Measurements from ENCODE around the gene FRMPD4.

The FRMPD4 gene

DNA sequence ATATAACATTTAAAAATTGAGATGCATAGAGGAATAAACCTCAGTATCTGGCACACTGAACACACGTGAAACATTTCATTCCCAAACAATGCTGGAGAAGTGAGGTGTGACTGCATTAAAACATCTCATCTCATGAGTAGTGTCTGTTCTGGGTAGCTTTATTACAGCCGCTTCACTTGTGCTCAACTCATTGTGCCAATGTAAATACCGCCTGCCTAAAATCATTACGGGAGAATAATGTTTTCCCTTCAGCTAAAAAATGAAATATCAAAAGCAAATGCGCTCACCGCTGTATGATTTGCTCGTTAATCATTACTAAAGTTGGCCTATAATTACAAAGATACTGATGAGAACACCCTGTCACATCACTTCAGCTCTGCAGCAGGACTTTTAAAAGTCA, 542.8 kb downstream of the FRMPD4 start:
- no peak for DNase-seq

GRCh38 chrX:12685541-12685940, 547.3 kb downstream of the FRMPD4 start:
- no peak for DNase-seq

GRCh38 chrX:12686331-12686730, 548.1 kb downstream of the FRMPD4 start:
- no peak for DNase-seq

GRCh38 chrX:12690646-12691045, 552.4 kb downstream of the FRMPD4 start:
- no peak for DNase-seq

DNA sequence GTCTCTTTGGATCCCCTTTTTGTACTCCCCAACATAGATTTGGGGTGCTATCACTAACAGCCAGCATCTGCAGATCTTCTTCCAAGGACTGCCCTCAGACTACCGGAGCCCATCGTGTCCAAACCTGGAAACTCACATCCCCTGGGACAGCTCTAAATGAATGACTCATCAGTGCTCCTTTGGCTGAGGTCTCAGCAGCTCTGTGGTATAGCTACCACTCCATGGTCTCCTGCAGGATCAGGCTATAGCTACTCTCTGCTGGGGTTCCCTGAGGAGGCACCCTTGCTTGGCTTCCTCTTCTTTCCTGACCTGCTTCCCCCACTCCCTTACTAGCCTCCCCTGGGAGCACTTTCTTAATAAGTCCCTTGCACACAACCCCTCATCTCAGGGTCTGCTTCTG, 555.5 kb downstream of the FRMPD4 start:
- no peak for DNase-seq

GRCh38 chrX:12700745-12701144, 562.5 kb downstream of the FRMPD4 start:
- DNase-seq: no peak

DNA sequence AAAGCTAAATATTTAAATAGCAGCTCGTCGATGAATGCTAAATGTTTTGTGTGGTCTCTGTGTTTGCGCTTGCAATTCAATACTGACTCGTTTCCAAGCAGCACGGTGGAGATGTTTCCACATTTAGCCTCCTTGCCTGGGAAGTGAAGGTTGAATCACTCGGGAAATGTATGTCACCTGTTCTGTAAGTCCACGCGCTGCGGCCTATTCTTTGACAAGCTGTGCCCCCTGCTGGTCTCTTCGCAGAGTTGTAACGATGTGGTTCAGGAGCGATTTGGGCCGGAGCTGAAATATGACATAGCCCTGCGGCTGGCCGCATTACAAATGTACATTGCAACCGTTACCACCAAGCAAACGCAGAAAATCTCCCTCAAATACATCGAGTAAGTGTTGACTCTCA, 563.4 kb downstream of the FRMPD4 start:
- no peak for DNase-seq

- peak in 1 of 4 experiments; percentile 0 for DNase-seq
These were observed 564.3 kb downstream of the FRMPD4 start for GRCh38 chrX:12702509-12703091.

GRCh38 chrX:12704706-12705105, 566.4 kb downstream of the FRMPD4 start:
- no peak for DNase-seq

DNA sequence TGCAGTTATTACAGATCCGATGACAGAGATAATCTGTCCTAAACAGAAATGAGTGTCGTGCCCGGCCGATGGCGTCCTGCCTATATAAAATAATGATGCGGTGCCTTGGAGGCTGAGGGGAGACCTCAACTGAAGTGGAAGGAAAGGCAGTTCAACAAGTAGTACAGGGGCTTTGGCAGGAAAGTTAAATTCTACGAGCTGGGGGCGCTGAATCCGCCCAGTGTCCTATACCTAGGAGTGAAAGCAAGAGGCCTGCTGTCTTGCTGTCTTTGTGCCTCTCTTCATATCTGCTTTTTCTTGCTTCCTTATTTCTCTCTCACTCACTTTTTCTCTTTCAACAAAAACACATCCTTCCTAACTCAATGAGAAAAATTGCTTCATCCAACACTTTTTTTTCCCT, 570.8 kb downstream of the FRMPD4 start:
- DNase-seq: no peak

DNA sequence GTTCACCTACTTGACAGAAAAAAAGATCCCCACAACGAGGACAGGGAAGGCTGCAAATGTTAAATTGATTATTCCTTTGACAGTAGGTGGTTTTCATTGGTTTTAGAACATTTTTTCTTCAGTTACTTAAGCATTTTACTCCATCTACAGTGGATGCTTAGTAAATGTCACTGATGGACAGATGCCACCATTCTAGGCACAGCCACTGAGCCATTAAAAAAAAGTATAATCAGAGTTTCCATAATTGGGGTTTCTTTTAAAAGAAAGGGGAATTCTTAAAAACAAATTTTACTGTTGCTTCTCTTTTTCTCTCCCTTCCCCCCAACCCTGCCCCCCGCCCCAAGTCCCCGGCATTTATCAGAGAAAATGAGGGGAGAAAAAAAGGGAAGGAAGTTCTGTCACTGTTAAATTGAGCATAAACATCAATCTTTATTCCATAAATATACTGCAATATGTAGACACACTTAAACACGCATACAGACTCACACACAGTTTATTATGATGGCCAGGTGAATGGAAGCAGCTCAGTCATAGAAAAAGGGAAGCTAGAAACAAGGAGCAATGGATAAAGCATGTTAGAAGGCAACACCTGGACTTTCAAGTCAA, 573.3 kb downstream of the FRMPD4 start:
- DNase-seq: no peak

DNA sequence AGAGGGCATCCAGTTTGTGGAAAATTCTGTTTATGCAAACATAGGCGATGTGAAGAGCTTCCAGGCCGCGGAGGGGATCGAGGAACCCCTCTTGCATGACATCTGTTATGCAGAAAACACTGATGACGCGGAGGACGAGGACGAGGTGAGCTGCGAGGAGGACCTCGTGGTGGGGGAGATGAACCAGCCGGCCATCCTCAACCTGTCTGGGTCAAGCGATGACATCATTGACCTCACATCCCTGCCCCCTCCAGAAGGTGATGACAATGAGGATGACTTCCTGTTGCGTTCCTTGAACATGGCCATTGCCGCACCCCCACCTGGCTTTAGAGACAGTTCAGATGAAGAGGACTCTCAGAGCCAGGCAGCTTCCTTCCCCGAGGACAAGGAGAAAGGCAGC, 578.3 kb downstream of the FRMPD4 start:
- DNase-seq: no peak

- DNase-seq: no peak
These were observed 581.6 kb downstream of the FRMPD4 start for GRCh38 chrX:12719837-12720236.

DNA sequence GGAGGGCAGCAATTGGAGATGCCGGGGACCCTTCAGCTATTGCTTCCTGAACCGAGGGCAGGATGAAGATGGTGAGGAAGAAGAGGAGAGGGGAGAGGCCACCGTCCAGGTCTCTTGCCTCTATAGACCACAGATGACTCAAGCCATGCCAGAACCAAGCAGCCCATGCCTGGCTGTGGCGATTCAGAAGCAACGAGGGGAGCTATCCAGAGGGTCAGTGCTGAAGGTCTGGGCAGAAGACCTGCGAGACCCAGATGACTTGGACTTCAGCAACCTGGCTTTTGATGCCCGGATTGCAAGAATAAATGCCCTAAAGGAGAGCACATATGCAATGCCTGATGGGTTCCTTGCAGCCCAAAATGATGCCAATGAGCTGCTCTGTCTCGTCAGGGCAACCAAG, 582.8 kb downstream of the FRMPD4 start:
- no peak for DNase-seq

DNA sequence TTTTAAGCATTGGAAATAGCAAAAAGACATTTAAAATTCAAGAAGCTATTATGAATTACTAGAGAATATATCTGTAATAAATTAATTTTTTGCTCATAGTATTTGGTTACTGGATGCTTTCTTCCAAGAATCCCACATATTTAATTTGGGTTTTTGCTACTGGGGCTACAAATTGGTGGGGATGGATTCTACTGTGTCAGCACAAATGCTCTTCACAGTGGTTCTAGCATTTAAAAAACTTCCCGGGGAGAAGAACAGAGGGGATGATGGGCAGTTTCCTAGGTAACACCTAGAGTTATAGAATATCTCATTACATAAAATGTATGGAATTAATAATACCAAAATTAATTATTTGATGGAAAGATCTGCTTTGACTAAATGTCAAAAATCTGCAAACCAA, 584.0 kb downstream of the FRMPD4 start:
- DNase-seq: no peak

- no peak for DNase-seq
These were observed 603.1 kb downstream of the FRMPD4 start for GRCh38 chrX:12741416-12741815.

GRCh38 chrX:12747433-12747832, 609.2 kb downstream of the FRMPD4 start:
- no peak for DNase-seq

- no peak for DNase-seq
These were observed 613.6 kb downstream of the FRMPD4 start for GRCh38 chrX:12751887-12752286.

- no peak for DNase-seq
These were observed 615.1 kb downstream of the FRMPD4 start for GRCh38 chrX:12753366-12753765.

GRCh38 chrX:12758291-12758690, 620.0 kb downstream of the FRMPD4 start:
- DNase-seq: no peak

DNA sequence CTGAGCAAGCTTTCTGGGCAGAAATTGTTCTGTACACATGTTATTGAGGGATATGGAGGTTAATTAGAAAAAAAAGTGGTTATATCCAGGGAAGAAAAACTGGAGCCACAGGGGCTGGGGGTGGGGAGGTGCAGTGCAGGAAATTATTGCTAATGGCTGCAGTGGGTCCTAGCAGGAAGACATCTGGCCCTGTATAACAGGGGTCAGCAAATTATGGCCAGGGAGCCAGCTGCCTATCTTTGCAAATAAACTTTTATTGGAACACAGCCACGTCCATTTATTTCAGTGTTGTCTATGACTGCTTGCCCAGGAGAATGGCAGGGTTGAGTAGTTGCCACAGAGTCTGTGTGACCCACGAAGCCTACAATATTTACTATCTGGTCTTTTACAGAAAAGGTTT, 629.6 kb downstream of the FRMPD4 start:
- DNase-seq: no peak

DNA sequence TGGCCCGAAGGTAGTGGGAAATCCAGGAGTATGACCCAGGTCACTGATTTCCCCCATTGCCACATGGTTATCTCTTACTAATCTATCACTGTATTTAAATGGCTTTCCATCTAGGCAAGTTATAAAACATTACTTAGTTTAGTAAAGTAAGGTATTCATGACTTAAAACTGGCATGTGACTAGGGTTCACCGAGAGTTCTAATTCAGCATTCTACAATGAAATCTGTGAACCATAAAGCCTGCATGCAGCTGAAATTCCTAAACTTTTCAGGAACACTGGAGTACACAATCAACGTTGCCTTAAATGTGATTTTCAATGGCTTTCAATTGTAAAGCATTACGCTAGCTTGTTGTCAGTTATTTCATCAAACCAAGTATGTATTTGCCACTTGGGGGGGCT, 630.2 kb downstream of the FRMPD4 start:
- no peak for DNase-seq

DNA sequence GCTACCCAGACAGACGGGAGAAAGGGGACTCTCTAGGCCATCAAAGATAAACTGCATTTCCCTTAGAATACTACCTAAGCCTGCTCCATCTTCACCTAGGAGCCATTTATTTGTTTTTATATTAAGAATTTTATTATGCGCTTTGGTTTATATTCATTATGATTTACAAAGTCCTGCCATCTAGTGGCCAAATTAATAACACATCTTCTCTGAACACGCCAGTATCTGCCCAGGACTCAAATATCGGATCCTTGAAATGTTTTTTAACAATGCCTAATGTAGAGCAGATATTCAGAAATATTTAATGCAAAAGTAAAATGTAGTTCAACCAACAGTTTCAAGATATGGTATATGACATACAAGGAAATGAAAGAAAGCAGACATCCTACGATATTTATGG, 632.2 kb downstream of the FRMPD4 start:
- no peak for DNase-seq

DNA sequence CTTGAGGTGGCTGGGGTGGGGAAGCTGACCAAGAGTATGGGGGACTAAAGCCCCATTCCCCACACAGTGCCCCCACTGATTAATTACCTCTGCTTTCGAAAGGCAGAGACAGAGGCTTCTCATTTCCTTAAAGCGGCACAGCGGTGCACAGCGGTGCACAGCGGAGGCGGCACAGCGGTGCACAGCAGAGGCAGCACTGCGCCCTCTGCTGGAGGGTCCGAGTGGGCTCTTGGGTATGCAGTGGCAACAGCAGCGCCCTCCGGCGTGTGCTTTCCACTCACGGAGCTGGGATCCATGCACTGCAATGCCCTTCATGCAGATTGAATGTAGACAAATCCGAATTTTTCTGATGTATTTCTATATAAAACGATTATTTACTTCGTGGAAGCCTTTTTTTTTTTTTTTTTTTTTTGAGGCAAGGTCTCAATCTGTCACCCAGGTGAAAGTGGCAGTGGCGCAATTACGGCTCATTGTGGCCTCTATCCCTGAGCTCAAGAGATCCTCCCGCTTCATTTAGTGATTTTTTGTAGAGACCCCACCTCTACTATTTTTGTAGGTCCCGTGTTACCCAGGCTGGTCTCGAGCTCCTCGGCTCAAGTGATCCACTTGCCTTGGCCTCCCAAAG, 633.3 kb downstream of the FRMPD4 start:
- peak; percentile 7 to 62 (median 28) for DNase-seq

Measured in activated naive CD4-positive, alpha-beta T cell (primary cell).